Measurements from ENCODE around the gene PLIN3. TPM values are rescaled to one million over a fixed set of nuclear protein-coding genes. Genes with fewer than 3 reads are reported as not detected.
"Not testable (repeated sequence)": the region's sequence is repeated elsewhere in the genome, so short reads cannot be mapped to it uniquely, and the experiment has no call there.

PLIN3 gene
- 10 to 100 TPM; 42.9 to 56.5 (median 45.0) TPM for polyA plus RNA-seq (ENCODE audit: insufficient read length in 4 of 4)

GRCh38 chr19:4867534-4868285, at the start of gene PLIN3:
TSS of gene PLIN3 (minus strand) at chr19:4867667. CDS start at chr19:4861394, 6,273 bp downstream.
- peak; percentile 86 to 92 (median 88) for DNase-seq (ENCODE audit: low read depth in 4 of 4, low spot score in 3 of 4)

DNA sequence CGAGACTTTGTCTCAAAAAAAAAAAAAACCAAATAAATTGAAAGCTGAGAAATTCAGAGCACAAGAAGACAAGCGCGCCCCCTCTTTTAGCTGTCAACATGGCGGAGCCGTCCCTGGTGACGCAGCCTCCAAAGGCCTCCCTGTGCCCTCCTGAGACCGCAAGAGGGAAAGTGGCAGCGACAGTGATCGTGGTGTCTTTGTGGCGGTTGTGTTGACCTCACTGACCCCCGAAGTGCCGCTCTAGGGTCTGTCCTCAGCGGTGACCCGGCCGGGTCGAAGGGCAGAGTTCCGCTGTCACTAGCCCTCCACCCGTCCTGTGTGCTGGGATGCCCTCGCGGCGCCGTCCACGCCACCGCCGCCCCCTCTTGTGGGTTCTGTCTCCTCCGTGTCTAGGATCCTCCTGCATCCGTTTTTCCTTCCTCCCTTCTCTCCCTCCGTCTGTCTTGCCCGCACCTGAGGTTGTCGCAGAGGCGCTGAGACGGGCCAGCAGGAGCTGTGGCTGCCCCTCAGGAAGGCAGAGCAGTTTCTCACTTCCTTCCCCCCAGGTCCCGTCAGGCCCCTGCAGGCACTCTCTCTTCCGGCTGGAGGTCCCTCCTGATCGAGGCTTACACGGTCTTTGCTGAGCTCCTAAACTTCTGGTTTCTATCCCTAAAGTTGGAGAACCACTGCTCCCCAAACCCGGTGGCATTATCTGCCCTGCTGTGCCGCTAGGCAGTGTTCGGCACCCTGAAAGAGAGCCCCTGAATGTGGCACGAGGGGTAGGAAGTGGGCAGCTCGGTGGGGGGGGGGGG, 49.0 kb upstream of the PLIN3 start:
- no peak for DNase-seq (ENCODE audit: low read depth in 4 of 4, low spot score in 3 of 4)

DNA sequence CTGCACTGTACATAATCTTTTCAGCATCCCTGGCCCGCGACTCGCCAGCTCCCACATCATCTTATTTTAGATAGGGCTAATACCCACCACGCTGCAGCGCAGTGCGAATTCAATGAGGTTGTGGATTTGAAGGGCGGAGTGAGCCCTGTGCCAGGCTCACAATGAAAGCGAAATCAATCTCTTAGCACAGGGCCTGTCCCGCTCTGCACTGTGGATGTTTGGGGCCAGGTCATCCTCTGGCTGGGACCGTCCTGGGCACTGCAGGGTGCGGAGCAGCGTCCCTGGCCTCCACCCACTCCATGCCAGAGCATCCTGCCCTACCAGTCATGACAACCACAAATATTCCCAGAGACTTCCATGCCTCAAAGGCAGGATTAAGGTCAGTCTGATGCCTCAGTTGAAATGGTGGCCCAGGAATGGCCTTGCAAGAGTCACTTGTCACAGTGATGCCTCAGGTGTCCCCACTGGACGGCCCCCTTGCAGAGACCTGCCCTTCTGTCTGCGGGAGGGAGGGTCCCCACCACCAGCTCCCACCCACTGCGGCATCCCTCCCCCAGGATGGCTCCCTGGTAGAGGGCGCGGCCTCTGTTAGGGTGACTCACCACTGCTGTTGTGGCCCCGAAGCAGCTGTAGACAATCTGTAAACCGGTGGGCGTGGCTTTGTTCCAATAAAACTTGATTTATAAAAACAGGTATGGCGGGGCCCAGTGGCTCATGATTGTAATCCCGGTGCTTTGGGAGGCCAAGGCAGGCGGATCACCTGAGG, 47.5 kb upstream of the PLIN3 start:
- no peak for DNase-seq (ENCODE audit: low read depth in 4 of 4, low spot score in 3 of 4)

DNA sequence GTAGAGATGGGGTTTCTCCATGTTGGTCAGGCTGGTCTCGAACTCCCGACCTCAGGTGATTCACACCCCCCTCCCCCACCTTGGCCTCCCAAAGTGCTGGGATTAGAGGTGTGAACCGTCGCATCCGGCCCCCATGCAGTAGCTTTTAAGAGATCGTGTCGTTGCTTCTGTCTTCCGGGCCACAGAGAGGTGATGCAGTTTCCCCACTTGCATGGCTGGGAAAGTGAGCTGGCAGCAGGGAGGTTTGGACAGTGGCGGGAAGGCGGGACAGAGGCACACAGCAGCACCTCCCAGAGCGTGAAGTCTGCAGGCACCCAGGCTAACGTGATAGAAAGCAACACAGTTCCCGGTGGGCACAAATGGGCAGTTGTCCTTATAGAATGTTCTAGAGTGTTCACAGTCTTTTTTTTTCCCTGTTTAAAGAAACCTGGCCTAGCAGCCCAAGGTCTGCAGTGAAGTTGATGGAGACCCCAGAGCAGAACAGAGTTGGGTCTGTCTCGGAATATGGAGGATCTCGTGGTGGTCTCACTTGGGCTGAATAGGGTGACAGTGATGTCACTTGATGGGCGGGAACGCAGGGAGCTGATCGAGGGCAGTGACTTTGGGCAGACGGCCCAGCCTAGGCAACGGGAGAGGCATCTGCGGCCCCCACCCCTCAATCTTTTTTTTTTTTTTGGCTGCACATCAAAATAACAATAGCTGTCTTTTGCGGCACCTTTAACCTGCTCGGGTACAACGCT, 46.7 kb upstream of the PLIN3 start:
- no peak for DNase-seq (ENCODE audit: low read depth in 4 of 4, low spot score in 3 of 4)

- peak in 1 of 4 donors; percentile 62 for DNase-seq (ENCODE audit: low read depth in 4 of 4, low spot score in 3 of 4)
Observed at GRCh38 chr19:4911786-4912672, 44.6 kb upstream of the PLIN3 start.

GRCh38 chr19:4911314-4911713, 43.8 kb upstream of the PLIN3 start:
- DNase-seq (ENCODE audit: low read depth in 4 of 4, low spot score in 3 of 4), result no peak

GRCh38 chr19:4910594-4911281, 43.3 kb upstream of the PLIN3 start:
- no peak for DNase-seq (ENCODE audit: low read depth in 4 of 4, low spot score in 3 of 4)

DNA sequence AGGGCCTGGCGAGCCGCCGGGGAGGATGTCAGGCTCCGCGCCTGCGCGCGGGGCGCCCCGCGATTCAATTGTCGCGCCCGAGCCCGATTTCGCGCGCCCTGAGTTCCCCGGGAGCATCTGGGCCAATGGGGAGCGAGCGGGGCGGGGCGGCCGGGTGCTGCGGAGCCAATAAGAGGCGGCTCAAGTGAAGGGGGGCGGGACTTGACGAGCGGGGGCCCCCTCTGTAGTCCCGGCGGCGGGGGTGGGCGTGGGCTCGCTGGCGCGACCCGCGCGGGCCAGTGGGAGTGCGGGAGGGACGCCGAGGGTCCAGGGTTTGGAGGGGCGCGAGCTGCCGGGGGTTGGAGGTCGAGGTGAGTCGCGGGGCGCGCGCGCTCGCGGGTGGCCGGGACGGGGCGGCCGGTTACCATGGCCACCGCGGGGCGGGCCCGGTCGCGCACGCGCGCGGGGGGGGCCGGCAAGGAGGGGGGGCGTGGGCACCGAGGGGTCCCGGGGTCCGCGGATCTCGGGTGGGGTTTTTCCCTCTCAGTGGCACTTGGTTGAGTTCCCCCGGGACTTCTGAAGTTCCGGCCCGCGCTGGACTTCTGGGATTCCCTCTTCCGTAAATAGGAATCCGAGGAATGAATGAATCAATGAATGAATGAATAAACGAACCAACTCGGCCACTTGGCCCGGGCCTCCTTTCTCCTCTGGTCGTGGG, 42.6 kb upstream of the PLIN3 start:
- DNase-seq (ENCODE audit: low read depth in 4 of 4, low spot score in 3 of 4), result peak; percentile 74 to 77 (median 76)

DNA sequence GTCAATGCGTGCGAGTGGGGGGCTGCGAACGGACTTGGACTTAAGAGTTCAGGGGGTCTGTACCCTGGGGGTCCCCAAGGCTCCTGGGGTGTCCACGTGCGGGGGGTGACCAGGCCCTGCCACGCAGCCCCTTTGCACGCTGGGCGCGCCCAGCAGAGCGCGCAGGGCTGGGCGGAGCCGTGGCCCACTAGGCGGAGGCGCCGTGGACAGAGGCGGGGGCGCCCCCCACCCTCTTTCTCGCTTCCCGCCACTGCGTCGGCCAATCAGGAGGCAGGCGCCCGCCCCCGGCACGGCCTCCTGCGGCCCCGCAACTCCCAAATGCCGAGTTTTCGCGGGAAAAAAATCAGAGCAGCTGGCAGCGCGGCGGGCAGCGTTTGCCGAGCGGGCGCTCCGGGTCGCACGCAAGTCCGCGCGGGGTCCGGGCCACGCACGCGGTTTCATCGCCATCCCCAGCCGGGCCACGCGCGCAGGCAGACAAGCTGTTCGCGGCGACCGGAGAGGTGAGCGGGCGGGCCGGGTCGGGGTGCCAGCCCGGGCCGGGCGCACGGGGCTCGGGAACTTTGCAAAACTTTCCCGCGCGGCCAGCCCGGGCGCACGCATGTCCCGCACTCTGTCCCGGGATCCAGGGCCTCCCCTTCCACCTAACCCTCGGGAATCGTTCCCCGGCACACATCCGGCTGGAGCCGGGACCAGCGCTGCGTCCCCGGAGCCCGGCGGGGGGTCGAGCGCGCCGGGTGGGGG, 41.9 kb upstream of the PLIN3 start, which contains the start of gene UHRF1:
UHRF1 (plus strand) TSS at position 346 of the 741 bp plus-strand sequence. CDS start 1,385 bp downstream, outside the sequence.
- DNase-seq (ENCODE audit: low read depth in 4 of 4, low spot score in 3 of 4), result no peak

DNA sequence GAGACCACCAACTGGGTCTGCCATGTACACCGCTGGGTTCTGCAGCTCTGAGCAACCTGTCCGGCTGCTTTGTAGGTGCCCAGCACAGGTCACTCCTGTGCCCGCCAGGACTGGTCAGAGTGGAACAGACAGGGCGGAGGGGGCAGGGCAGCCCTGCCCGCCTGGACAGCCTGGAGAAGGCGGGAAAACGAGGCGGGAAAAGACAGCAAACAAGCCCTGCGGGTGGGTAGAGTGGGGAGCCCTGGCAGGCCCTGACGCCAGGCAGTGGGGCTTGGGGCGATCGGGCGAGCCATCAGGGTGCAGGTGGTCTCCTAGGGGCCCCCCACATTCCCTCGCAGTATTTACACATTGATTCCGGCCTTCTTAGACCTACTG, 41.3 kb upstream of the PLIN3 start:
- no peak for DNase-seq (ENCODE audit: low read depth in 4 of 4, low spot score in 3 of 4)

GRCh38 chr19:4908360-4908759, 40.9 kb upstream of the PLIN3 start:
- DNase-seq (ENCODE audit: low read depth in 4 of 4, low spot score in 3 of 4), result no peak

- no peak for DNase-seq (ENCODE audit: low read depth in 4 of 4, low spot score in 3 of 4)
Observed at GRCh38 chr19:4906963-4907362, 39.5 kb upstream of the PLIN3 start.

- no peak for DNase-seq (ENCODE audit: low read depth in 4 of 4, low spot score in 3 of 4)
Observed at GRCh38 chr19:4904481-4904880, 37.0 kb upstream of the PLIN3 start.

DNA sequence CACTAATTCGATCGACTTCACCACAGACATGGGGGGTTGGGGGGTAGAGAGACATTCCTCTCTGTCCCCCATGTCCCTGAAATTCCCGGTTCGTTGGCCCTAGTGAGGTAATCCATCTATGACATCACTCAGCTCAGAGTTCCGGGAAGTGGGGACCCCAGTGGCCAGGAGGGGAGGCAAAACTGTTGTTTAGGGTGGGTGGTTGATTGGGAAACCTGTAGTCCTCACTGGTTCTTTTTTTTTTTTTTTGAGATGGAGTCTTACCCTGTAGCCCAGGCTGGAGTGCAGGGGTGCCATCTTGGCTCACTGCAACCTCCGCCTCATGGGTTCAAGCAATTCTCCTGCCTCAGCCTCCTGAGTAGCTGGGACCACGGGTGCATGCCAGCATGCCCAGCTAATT, 35.3 kb upstream of the PLIN3 start, which contains the start of gene ARRDC5:
ARRDC5 (minus strand) TSS at position 101 of the 400 bp plus-strand sequence; CDS start at position 30, 71 bp downstream.
- no peak for DNase-seq (ENCODE audit: low read depth in 4 of 4, low spot score in 3 of 4)

GRCh38 chr19:4900879-4901278, 33.4 kb upstream of the PLIN3 start:
- not testable (repeated sequence) for DNase-seq (ENCODE audit: low read depth in 4 of 4, low spot score in 3 of 4)

DNA sequence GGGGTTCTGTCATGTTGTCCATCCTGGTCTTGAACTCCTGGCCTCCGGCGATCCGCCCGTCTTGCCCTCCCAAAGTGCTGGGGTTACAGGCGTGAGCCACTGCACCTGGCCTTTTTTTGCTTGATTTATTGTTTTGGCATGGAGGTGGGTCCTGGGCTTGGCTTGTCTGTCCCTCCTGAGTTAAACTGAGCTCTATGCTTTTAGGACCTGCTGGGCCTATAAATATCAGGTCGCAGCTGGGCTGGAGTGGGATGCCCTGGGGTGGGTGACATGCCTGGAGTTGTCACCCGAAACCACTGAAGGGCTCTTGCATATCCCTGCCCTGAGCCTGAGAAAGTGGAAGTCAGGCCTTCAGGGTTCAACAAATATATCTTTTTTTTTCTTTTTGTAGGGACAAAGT, 29.7 kb upstream of the PLIN3 start:
- DNase-seq (ENCODE audit: low read depth in 4 of 4, low spot score in 3 of 4), result no peak

DNA sequence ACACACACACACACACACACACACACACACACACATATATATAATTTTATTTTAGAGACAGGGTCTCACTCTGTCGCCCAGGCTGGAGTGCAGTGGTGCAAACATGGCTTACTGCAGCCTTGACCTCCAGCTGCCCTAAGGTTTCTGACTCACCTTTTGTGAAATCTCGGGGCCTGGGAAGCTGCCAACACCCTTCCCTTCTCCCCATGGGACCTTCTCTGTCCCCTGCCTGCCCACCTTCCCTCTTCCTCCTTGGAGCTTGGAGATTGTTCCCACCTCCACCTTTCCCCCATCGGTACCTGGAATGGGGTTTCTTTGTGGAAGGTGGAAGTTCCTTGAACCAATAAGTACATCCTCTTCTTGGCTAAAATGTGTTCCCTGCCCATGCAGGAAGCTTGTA, 28.9 kb upstream of the PLIN3 start:
- no peak for DNase-seq (ENCODE audit: low read depth in 4 of 4, low spot score in 3 of 4)
